ENCODE measurements around the gene TMEM94. TPM values are rescaled to one million over a fixed set of nuclear protein-coding genes. Genes with fewer than 3 reads are reported as not detected.

Gene TMEM94
- total RNA-seq, 1 donor from 2014 or later = 73.0 TPM

GRCh38 chr17:75494326-75494877, 38.0 kb downstream of the TMEM94 start:
- DNase-seq (ENCODE audit: low read depth) = no peak

- DNase-seq (ENCODE audit: low read depth) = no peak
Measured at GRCh38 chr17:75496005-75496404, 39.6 kb downstream of the TMEM94 start.

- DNase-seq (ENCODE audit: low read depth) = no peak
Measured at GRCh38 chr17:75498039-75498725, 41.7 kb downstream of the TMEM94 start.

DNA sequence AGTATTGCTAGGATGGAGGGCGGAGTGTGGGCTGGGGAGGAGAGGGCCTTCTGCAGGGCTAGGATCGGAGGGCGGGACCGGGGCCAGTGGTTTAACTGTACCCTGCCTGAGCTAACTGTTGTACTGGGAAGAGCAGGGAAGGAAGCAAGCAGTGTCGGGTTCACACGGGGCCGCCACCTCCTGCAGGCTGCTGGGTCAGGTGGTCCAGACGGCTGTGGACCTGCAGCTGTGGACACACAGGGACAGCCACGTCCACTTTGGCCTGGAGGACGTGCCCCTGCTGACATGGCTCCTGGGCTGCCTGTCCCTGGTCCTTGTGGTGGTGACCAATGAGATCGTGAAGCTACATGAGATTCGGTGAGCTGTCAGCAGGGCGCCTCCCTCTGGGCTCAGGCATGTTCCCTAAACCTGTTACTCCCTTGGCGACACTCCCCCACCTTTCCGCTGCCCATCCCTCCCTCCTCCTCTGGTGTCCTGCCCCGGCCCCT, 42.3 kb downstream of the TMEM94 start:
- peak; percentile 55 for DNase-seq (ENCODE audit: low read depth)

- DNase-seq (ENCODE audit: low read depth) = no peak
Measured at GRCh38 chr17:75499313-75500022, 43.0 kb downstream of the TMEM94 start.

DNA sequence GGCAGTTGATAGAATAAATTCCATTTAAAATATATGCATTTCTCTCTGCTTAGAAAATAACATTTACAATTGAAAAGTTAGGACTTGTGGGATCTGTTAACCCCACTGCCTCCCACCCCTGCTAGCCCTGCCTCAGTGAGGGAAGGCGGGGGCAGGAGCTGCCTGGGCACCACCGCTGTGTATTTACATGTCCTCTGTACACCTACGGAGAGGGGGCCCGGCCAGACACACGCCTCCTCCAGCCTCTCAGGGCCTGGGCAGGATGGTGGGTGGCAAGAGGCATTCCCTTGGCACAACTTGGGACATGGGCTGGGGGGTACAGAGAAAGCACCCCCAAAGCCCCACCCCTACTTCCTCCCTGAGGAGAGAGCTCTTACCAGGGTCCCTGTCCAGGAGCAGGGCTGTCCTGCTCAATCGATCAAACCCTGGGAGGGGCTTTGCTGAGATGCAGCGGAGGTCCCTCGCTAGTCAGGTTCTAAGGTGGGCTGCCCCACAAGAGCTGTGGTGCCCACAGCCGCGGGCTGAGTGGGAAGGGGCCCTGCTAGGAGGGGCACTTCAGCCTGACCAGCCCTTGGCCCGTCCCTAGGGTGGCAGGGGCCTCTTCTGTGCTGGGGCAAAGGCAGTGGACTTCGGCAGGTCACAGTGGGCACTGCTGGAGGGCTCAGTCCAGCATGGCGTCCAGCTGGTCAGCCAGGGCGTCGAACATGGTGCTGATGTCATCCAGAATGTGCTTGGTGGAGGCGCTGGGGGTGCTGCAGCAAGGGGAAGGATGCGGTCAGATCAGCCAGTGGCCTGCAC, 44.2 kb downstream of the TMEM94 start:
- no peak for DNase-seq (ENCODE audit: low read depth)

DNA sequence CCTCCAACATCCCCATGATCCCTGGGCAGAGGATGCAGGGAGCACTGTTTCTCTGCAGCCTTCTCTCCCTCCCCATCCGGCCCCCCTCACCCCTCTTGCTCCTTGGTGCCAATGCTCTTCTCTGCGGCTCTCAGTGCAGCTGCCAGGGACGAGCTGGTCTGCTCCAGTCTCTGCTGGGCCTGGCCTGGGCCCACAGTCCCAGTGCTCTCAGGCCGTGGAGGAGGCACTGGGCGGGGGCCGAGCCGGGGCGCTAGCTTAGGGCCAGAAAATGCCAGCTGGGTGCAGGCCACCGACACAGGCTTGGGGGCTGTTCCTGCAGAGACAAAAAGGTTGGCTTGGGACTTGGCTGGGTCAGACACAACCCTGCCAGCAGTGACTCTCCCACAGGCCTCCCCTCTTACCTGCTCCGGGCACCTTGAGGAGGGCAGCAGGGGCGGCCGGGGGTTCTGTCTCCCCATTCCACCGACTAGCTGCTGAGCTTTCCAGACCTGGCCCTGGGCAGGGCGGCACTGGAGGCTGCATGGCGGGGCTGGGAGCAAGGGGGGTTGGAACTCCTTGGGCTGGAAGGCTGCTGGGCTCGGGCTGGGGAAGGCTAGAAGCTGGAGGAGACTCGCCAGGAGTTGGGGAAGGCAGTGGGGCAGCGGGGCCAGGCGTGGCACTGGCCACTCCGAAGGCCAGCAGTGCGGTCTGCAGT, 45.1 kb downstream of the TMEM94 start:
- no peak for DNase-seq (ENCODE audit: low read depth)

DNA sequence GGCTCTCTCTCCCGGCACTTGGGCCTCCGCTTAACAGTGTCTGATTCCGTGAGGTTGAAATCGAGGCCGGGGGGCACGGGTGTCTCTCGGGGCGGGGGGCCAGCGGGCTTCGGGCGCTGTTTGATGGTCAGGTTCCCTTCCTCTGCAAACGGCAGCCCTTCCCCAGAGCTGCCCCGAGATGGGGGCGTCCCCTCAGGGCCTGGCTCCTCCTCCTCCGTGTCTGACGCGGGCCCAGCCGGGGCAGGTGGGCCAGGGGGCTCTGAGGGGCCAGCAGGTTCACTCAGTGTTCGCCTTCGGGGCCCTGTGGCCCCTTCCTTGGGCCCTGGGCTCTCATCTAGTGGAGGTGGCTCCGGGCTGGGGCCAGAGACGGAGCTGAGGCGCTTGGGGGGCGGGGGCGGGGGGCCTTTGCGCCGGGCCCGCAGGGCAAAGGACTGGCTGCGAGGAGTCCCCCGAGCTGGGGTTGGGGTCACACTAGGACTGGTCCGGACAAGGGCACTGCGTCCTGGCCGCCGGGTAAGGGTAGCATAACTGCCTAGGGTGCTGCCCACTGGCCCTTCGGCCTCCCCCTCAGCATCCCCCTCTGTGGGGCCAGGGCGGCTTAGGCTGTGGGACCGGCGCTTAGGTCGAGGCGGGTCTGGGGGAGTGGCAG, 45.8 kb downstream of the TMEM94 start:
- no peak for DNase-seq (ENCODE audit: low read depth)

GRCh38 chr17:75502721-75503329, 46.4 kb downstream of the TMEM94 start:
- DNase-seq (ENCODE audit: low read depth) = no peak

DNA sequence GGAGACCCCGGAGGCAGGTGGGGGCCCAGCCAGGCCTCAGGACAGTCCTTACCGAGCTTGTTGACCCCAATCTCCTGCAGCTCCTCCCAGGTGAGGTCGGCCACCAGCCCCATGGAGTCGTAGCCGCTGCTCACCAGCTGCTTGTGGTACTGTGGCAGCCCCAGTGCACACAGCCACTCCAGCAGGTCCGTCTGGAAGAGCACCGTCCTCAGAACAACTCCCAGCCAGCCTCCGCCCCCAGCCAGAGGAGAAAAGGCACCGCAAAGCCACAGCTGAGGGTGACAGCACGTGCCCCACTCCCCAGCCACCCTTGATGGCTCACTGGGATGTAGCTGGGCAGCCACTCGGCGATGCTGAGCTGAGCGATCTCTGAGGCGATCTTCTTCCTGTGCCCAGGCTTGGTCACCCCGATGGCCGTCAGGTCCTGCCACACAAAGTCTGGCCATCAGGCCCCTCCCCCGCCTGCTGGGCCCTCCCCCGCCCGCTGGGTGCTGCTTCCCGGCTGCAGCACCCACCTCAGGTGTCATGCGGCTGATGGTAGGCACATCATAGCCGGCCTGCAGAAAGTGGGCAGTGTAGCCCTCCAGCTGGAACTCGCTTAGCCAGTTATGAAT, 47.0 kb downstream of the TMEM94 start:
- DNase-seq (ENCODE audit: low read depth) = no peak

GRCh38 chr17:75503976-75504346, 47.5 kb downstream of the TMEM94 start:
- no peak for DNase-seq (ENCODE audit: low read depth)

DNA sequence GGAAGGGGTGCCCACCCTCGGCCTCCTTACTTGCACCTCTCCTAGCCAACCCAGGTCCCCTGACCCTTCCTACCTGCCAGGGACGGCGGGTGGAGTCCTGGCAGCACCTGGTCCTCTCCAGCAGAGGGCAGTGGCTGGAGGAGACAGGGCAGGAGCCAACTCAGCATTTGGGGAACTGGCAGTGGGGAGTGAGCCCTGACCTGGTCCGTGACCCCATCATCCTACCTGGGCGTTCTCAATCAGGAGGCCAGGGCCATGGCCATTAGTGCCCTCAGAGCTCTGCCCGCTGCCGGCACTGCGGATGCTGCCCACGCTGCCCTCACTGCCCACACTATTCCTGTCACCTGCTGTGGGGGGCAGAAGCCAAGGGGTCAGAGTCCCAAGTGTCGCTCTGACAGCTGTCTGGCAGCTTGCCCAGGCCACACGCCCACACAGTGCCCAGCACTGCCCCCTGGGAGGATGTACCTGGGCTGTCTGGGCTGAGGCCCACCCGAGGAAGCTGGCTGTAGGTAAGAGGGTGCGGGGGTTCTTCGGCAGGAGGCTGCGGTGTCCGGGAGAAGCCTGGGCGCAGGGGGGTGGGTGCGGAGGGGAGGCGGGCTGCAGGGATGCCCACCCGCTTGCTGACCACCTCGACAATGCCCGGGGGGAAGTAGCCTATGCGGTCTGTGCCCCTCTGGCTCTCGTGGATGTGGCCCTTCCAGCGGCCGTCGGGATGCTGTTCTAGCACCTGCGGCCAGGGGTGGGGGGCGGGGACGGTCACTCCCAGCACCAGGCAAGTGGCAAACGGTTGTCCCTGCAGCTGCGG, 48.1 kb downstream of the TMEM94 start:
- DNase-seq (ENCODE audit: low read depth) = peak; percentile 85

DNA sequence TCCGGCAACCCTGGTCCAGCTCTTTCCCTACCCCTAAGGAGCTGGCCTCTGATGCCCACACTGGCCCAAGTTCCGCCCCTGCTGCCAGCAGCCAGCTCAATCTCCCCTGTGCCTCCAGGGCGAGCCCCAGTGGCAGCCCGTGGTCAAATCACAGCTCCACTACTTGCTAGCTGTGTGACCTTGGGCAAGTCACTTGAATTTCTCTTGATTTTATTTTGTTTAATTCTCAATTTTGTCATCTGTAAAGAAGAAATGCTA, 48.6 kb downstream of the TMEM94 start:
- no peak for DNase-seq (ENCODE audit: low read depth)

DNA sequence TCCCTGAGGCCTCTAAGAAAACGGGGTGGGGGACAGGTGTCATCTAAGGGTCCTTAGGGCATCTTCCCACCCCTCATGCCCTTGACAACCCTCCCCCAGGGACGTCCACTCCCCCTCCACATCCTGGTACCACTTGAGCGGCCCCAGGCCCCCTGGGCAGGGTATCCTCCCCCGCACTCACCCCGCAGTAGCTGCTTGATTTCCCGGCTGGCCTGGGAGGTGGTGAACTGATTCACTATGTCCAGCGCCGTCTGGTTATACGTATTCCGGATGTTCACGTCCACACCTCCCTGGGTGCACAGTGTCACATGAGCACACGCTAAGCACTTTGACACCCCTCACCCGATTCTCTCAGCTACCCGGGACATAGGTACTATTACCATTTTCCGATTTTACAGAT, 49.2 kb downstream of the TMEM94 start:
- DNase-seq (ENCODE audit: low read depth) = no peak

GRCh38 chr17:75506134-75506533, 49.7 kb downstream of the TMEM94 start:
- no peak for DNase-seq (ENCODE audit: low read depth)

DNA sequence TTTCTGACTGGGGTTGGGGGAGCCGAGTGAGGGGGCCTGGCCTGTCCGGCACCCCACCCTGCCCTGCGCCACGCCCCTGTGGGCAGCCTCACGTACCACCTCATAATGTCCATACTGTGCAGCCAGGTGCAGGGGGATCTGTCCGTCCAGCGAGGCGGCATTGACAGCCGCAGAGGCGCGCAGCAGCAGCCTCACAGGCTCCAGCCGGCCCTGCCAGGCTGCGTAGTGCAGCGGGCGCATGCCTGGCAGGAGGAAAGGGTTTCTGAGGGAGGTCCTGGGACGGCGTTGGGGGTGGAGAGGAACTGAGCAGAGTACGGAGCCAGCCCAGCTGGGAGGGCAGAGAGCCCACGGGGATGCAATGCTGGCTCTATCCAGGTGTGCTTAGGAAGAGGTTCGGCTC, 50.5 kb downstream of the TMEM94 start:
- DNase-seq (ENCODE audit: low read depth) = no peak

- DNase-seq (ENCODE audit: low read depth) = no peak
Measured at GRCh38 chr17:75507733-75508719, 51.6 kb downstream of the TMEM94 start.

GRCh38 chr17:75508931-75509361, 52.5 kb downstream of the TMEM94 start:
- no peak for DNase-seq (ENCODE audit: low read depth)

Data from myocyte (in vitro differentiated cells).